PC-9 (cell line): ENCODE measurements around the gene RBM19.

Source experiments
- CTCF ChIP-seq: fragments of 200-600 bp; sonication (generic); conservative IDR thresholded peaks from 2 replicates; pipeline ENCODE4 v1.6.1; 2017; ENCODE audit warnings: mixed run types, antibody characterized with exemption, mild to moderate bottlenecking, moderate library complexity
- EZH2 ChIP-seq: fragments of 200-600 bp; sonication (generic); IDR thresholded peaks from 2 replicates; pipeline ENCODE4 v1.8.0; 2017; ENCODE audit warnings: antibody characterized with exemption, low read depth

DNA sequence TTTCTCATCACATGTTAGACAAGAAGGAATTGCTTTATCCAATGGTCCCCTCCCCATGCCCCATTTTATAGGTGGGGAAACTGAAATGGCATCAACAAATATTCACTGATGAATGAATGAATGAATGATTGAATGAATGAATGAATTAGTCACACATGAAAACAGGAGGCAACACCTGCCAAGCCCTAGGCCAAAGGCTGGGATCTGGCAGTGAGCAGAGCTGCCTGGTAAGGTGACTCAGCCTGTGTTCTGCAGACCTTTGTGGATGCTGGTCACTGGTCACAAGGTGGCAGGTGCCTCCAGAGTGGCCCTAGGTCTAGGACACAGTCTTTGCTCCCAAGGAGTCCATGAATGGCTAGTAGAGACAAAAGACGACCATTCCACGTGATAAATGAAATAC lies 188.4 kb downstream of the RBM19 start:
- TF ChIP-seq CTCF (no peak), EZH2 (no peak)
